UCSD-AML1 (cell line): ENCODE results near the gene FIGNL2.
"Not testable (repeated sequence)": the region's sequence is repeated elsewhere in the genome, so short reads cannot be mapped to it uniquely, and the experiment has no call there.

Source experiments
- DNase-seq: peaks from one replicate; lab custom pipeline; 2025; ENCODE audit not compliant: unreplicated experiment; lab: John Stamatoyannopoulos, UW

Gene FIGNL2

DNA sequence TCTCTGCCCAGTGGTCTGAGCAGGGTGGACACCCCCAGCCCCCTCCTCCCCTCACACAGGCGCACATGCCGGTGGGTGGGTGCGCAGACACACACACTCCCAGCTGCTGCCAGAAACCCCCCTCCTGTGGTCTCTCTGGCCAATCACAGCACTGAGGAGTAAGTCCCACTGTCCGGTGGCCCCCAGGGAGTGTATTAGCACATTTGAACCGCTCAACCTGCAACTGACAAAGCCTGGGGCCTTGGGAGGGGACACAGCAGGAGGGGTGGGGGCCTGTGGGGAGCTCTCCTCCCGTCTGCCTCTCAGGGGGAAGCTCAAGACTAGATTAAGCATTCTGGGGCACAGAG, 11.7 kb downstream of the FIGNL2 start:
- no peak for DNase-seq

DNA sequence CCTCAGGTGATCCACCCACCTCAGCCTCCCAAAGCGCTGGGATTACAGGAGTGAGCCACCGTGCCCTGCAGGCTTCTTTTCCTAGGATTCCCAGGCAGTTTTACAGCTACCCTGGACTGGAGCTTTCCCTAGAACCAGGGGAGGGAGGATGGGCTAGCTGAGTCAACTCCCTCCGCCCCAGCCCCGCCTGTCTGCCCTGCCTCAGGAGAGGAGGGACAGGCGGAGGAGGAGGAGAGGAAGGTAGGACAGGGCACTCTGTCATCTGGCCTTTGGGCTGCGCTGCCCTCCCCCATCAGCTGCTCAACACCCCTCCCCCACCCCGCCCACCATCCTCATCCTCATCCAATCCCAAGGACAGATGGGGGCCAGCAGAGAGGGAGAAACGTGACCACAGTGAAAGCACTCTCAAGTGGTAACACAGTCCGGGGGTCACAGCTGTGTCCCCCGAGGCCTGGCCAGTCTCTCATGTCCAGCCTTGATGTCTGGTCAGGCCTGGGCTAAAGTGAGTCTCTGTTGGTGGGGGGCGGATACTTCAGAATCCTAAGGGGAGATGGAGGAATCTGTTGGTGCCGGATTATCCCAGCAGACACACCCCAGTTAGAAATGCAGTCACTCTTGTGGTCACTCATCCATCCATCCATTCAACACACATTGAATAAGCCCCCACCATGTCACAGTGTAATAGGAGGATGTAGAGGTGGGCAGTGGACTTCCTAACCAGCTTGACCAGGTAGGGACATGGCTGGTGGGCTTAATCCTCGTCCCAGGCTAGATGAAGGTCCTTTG, 12.3 kb downstream of the FIGNL2 start:
- DNase-seq: no peak

DNA sequence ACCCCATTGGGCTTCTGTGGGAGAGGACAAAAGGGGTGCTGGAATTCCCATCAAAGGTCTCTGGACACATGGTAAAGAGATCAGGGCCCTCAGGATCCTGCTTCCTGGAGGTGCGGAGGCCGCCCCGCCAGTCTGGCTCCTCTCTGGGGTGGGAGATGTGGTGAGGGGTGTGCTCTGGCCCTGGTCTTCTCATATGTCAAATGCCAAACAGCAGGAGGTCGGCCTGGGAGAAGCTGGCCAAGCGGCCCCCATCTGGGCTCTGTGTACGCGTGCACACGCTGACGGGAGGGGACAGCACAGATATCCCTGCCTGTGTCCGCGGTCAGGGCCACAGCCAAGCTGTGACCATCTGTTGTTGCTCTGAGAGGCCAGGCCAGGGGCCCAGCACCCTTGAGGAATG, 14.1 kb downstream of the FIGNL2 start:
- no peak for DNase-seq

DNA sequence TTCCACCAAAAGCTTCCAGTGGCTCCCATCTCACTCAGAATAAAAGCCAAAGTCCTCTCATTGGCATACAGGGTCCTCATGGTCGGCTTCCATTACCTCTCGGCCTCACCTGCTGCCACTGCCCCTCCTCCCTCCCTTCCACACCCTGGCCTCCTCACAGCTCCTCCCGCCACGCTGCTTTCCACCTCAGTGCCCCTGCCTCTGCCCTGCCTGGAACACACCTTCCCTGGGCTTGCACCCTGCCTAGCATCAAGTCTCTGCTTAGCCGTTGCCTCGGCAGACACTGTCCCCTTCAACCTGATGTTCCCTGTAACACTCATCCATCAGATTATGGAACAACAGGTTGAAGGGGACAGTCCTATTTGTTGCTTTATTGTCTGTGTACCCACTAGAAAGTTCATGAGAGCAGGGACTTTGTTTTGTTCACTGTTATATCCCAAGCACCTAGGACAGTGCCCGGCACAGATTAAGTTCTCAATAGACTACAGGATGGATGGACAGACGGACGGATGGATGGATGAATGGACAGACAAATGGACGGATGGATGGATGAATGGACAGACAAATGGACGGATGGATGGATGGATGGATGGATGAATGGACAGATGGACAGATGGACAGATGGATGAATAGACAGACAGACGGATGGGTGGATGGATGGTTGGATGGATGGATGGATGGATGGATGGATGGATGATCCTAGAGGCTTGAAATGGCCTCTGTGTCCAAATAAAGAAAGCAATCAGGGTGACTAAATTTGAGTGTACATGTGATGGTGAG, 14.9 kb downstream of the FIGNL2 start:
- no peak for DNase-seq

DNA sequence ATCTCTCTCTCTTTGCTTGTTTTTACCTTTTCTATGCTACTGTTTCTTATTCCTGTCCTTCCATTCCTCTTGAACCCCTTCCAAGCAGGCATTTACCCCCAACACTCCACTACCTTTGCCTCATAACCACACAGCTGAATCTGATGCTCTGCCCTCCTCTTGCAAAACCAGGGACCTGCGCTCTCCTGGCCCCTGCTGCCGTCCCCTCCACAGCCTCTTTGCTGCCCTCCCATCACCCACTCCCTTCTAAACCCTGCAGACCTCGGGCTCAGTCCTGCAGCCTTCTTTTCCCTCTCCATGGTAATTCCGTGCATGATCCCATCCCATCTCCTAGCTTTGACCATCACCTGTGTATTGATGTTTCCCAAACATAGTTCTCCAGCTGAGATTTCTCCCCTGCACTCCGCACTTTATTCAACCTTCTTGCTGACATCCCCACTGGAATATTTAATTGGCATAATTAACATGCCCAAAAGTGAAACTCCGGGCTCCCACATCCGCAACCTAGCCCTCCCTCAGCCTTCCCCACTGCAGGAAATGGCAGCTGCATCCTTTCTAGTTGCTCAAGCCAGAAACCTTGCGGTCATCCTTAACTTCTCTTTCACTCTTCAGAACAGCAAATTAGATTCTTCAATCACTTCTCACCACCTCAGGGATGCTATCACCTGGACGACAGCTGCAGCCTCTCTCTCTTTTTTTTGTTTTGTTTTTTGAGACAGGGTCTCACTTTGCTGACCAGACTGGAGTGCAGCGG, 16.0 kb downstream of the FIGNL2 start:
- DNase-seq: peak; percentile 66

DNA sequence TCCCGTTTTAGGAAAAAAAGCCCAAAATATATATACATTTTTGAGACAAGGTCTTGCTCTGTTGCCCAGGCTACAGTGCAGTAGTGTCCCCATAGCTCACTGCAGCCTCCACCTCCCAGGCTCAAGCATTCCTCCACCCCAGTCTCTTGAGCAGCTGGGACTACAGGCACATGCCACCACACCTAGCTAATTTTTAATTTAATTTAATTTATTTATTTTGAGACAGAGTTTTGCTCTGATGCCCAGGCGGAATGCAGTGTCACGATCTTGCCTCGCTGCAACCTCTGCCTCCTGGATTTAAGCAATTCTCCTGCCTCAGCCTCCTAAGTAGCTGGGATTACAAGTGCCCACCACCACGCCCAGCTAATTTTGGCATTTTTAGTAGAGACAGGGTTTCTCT, 16.7 kb downstream of the FIGNL2 start:
- not testable (repeated sequence) for DNase-seq

DNA sequence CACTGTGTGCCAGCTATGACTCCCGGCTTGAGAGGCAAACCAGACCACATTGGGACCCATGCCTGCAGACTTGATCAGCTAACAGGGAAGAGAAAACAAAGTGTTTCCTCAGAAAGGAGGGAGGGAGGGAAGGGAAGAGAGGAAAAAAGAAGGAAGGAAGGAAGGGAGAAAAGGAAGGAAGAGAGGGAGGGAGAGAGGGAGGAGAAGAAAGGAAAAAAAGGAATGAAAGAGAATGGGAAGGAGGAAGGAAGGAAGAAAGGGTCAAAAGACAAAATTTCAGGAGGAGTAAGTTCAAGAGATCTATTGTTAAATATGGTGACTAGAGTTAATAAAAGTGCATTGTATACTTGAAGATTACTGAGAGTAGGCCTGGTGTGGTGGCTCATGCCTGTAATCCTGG, 18.9 kb downstream of the FIGNL2 start:
- DNase-seq: no peak

DNA sequence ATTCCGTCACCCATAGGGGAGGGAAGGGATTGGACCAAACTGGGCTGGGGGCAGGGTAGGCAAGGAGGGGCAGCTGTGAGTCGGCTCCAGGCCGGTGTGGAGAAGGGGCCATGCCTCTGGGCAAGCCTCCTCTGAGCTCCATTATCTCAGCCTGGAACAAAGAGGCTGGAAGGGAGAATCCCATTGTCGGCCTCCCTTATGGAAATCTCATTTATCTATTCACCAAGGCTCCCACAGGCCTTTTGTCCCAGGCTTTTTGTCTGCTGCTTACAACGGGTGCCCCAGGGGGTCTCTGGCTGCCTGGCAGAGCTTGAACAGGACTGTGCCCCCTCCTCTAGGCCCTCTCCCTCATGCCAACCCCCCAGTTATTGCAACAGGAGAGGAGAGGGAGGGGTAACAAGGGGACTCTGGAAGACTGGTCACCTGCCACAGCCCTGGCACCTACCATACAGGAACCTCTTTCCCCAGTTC, 19.5 kb downstream of the FIGNL2 start:
- no peak for DNase-seq

DNA sequence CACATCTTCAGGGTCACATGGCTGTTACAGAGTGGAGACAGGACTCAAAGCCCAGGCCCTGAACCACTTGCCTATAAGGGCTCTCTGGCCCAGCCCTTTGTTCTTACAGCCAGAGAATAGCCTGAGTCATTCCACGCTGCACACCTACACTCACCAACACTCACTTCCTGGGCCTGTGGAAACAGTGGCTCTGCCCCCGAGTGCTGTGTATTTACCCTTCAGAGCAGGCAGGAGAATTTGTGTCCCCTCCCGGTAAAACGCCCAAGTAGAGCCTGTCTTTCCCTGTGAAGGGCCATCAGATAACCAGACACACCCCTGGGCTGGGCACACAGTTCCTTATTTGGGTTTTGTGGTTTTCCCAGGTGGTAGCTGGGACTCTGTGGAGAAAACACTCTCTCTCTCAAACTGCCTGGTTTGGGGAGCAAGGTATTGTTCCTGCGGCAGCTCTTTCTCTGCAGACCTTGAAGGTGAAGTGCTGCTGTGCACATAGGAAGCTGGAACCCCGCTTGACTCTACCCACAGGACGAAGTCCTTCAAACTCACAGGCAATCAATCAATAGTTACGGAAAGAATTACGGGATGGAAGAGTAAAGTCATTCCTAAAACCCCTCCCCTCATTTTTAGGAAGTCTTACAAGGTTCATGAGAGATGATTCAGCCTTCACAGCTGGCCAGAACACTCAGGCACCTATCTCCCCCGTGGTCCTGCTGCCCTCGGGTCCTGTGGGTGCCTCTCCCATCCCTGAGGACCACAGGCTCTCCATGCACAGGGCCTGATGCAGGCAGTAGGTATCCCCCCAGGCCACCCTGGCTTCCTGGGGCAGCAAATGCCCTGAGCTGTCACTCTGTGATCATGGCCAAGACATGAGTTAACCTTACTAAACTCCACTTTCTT, 20.3 kb downstream of the FIGNL2 start:
- DNase-seq: peak; percentile 71

DNA sequence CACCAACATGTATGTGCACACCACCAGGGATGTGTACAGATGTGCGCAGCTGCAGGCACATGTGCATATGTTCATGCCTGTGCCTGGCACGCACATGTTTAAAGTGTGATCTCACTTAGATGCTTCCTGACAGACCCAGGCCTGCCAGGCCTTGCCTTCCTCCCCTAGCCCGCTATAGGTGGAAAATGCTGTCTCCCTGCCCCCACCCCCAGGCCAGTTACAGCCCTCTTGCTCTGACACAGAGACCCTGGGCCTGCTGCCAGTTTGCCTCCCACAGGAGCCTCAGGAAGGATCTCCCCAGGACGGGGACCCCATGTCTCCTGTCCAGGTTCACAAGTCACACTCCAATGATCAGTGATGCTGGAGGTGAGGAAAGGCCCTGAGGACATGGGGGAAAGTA, 21.6 kb downstream of the FIGNL2 start:
- no peak for DNase-seq

DNA sequence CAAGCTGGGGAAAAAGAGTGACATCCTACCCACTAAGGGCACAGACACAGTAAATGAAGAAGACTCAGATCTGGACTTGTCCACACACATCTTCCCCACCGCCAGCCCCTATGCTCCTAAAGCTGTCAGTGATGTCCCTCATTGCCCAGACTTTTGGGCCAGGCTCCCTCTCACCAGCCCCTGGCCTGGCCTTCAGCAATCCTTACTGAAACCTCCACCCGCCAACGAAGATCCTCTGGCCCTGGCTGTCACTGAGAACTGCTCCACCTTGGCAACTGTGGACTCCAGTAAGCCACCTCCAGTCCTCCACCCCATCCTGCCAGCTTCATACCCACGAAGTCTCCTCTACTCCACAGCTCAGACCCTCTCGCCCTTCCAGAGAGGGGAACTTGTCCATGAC, 23.3 kb downstream of the FIGNL2 start:
- no peak for DNase-seq

DNA sequence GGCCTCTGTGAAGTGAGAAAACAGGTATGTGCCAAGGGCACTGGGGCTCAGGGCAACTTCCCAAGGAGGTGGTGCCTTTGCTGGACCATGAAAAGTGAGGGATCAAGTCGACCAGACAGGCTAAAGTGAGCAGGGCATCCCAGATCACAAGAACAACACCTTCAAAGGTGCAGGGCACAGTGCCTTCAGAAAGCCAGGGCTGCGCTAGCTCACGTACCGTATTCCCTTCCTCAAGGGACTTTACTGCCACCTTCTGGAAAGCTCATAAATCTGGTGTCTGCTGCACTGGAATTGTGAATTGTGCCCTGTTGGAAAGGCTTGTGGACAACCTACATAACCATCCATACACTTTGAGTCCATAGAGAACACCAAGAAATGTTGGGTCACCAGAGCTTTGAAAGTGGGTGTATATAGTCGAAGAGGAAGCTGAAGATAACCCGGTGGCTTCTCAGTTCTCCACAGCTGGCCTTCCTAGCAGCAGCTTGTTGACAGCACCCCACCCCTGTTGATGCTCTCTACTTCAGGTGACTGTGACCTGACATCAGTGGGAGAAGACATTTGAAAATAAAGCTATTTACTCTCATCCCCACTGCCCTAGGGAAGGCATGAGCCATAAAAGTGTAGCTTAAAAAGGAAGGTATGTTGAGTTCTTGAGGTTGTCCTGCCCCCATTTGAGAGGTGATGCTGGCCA, 24.5 kb downstream of the FIGNL2 start:
- DNase-seq: peak; percentile 34

DNA sequence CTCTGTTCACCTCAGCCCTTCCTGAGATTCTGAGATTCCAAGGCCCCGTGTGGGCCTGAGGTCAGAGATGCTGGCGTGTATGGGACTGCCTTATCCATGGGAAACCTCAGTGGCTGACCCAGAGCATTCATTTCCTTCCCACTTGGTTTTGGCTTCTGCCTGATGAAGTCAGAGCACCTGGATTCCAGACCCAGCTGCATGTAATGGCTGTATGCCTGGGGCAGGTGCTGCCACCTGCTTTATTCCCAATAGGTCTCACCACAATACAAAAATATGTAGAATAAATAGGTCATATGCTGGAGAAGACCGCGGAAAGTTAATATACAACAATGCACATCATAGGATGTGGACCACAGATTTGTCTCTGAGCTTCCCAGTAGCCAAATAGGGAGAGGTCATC, 25.6 kb downstream of the FIGNL2 start:
- DNase-seq: no peak

DNA sequence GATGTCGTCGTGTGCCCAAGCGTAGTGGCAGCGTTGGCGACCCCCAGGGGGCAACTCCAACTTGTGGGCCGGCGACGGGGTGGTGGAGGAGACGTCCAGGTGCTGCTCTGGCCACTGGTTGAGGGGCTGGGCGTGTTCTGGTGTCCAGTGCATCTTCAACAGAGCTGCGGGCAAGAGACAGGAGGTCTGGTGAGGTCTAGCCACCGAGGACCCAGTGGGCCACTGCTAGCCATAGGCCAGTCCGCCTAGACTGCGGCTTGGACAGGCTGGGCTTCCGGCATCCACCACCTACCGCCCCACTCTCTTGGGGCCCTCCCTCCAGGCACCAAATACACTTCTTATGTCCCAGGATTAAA, 26.3 kb downstream of the FIGNL2 start:
- DNase-seq: no peak

DNA sequence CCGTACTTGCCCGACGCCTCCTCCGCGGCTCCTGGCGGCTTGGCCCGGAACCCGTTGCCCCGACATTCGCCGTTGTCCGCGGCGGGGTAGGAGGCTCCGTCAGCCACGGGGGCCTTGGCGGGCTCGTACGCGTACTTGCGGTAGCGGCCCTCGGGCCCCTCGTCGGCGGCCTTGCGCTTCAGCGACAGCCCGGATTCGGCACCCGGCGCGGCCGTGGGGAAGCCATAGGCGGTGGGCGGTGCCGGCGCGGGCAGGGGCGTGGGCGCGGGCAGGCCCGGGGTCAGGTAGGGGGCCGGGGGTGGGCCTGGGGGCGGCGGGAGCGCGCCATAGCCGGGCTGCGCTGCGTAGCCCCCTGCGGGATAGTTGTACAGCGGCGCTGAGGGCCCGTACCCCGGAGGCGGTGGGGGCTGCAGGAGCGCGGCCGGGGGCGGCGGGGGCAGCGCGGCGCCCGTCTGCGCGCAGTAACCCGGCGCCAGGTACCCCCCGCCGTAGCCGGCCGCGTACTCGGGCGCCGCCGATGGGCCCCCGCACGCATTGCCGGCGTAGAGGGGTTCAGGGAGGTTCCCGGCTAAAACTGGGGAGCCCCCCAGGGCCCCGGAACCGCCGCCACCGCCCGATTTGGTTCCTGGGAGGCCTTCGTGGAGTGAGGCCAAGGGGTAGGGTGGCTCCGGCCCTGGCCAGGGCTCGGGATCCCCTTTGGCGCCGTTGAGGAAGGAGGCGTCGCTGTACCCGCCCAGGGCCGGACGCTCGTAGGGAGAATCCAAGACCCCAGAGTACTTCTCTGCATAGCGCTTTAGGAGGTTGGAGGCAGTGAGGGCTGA, 26.9 kb downstream of the FIGNL2 start:
- no peak for DNase-seq

DNA sequence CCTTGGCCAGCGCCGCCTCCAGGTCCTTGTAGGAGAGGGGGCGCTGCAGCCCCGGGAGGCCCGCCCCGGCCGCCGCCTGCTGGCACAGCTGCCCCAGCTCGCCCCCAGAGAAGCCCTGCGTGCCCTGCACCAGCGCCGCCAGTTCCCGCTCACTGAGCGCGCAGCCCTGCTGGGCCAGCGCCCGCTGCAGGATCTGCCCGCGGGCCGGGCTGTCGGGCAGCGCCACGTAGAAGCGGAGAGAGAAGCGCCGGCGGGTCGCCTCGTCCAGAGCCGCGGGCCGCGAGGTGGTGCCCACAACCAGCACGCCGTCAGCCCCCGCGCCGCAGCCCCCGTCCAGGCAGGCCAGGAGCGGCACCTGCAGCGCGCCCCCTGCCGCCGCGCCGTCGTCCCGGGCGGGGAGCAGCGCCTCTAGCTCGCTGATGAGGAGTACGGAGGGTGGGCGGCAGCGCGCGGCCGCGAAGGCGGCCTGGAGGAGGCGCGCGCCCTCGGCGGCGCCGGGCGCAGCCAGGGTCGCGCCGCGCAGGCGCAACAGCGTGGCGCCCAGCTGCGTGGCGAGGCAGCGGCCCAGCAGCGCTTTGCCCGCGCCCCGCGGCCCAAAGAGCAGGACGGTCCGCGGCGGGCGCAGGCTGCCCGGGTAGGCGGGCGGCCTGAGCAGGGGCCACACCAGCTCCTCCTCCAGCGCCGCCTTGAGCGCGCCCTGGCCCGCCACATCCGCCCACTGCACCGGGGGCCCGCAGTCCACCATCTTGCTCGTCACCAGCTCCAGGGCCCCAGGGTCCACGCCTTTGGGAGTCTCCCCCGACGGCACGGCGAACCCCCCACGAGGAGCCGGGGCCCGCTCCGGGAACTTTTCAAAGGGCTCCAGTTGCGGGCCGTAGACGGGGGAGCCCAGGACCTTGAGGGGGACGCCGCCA, 27.7 kb downstream of the FIGNL2 start:
- peak; percentile 69 for DNase-seq

DNA sequence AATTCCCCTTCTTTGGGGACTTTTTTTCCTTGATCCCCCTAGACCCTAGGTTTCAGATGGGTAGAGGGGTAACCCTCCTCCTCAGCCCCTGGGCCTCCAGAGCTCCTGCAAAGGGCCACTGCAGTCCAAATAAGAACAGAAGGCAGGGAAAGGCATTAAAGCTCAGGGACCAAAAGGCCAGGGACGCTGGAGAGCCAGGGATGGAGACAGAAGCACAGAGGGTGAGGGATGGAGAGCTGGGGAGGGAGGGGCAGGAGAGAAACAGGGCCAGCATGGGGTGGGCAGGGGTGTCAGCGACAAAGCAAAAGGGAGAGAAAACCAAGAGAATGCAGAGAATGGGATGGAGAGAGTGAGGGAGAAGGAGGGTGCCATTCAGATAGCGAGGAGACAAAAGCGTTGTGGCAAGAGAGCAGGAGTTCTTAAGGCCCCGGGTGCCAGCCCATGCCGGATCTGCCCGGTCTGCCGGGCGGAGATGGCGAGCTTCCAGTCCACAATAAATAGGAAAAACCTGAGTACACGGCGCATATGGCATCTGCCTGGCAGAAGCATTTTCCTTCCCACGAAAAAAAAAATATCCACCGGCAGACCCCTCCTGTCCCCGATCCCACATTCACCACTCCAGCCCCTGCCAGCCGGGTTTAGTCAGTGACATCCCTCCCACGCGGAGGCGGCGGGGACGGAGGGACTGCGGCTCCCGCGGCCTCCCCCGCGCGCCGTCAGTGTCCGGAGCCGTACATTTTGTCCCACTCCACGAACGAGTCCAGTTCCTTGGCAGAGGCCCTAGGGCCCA, 28.6 kb downstream of the FIGNL2 start:
- DNase-seq: no peak
